Measurements from ENCODE around the gene NPY4R. TPM values are rescaled to one million over a fixed set of nuclear protein-coding genes. Genes with fewer than 3 reads are reported as not detected.
"Not testable (repeated sequence)": the region's sequence is repeated elsewhere in the genome, so short reads cannot be mapped to it uniquely, and the experiment has no call there.

NPY4R gene
- total RNA-seq, 2 experiments from 2014 or later: not detected

GRCh38 chr10:46474746-46475320 is 9.1 kb upstream of the NPY4R start:
- H3K4me3 Mint-ChIP-seq; DNase-seq; H3K27me3 Mint-ChIP-seq; POLR2A ChIA-PET; H3K4me1 Mint-ChIP-seq; H3K36me3 Mint-ChIP-seq (ENCODE audit: low read depth); H3K27ac Mint-ChIP-seq; CTCF ChIA-PET; H3K9me3 Mint-ChIP-seq: not testable (repeated sequence)

GRCh38 chr10:46473758-46474157 is 8.0 kb upstream of the NPY4R start:
- H3K36me3 Mint-ChIP-seq (ENCODE audit: low read depth); H3K9me3 Mint-ChIP-seq; H3K27me3 Mint-ChIP-seq; POLR2A ChIA-PET; H3K27ac Mint-ChIP-seq; H3K4me3 Mint-ChIP-seq; DNase-seq; H3K4me1 Mint-ChIP-seq; CTCF ChIA-PET: not testable (repeated sequence)

GRCh38 chr10:46470134-46470533 is 4.4 kb upstream of the NPY4R start:
- H3K9me3 Mint-ChIP-seq; DNase-seq; H3K4me1 Mint-ChIP-seq; CTCF ChIA-PET; H3K36me3 Mint-ChIP-seq (ENCODE audit: low read depth); H3K27me3 Mint-ChIP-seq; POLR2A ChIA-PET; H3K4me3 Mint-ChIP-seq; H3K27ac Mint-ChIP-seq: not testable (repeated sequence)

- POLR2A ChIA-PET; H3K27ac Mint-ChIP-seq; H3K4me3 Mint-ChIP-seq; H3K36me3 Mint-ChIP-seq (ENCODE audit: low read depth); H3K9me3 Mint-ChIP-seq; DNase-seq; CTCF ChIA-PET; H3K27me3 Mint-ChIP-seq; H3K4me1 Mint-ChIP-seq: not testable (repeated sequence)
Observed at GRCh38 chr10:46468119-46468809, 2.5 kb upstream of the NPY4R start.

GRCh38 chr10:46463608-46464007 is 2.1 kb downstream of the NPY4R start:
- H3K27ac Mint-ChIP-seq; CTCF ChIA-PET; H3K4me1 Mint-ChIP-seq; POLR2A ChIA-PET; H3K4me3 Mint-ChIP-seq; H3K27me3 Mint-ChIP-seq; H3K36me3 Mint-ChIP-seq (ENCODE audit: low read depth); DNase-seq; H3K9me3 Mint-ChIP-seq: not testable (repeated sequence)

DNA sequence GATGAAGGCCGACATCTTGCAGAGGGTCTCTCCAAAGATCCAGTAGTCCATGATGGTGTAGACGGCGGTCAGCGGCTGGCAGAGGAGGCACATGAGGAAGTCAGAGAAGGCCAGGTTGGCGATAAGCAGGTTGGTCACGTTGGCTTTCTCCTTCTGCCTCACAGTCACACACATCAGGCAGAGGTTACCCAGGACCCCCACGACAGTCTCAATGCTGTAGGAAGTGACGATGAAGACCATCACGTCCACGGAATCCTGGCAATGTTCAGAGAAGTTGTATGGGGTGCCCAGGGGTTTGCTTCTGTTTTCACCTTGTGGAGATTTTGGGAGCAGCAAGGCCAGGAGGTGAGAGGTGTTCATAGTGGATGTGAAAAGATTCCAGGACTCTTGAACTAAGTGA is 3.5 kb downstream of the NPY4R start:
- H3K4me1 Mint-ChIP-seq, CTCF ChIA-PET, POLR2A ChIA-PET: not testable (repeated sequence)

DNA sequence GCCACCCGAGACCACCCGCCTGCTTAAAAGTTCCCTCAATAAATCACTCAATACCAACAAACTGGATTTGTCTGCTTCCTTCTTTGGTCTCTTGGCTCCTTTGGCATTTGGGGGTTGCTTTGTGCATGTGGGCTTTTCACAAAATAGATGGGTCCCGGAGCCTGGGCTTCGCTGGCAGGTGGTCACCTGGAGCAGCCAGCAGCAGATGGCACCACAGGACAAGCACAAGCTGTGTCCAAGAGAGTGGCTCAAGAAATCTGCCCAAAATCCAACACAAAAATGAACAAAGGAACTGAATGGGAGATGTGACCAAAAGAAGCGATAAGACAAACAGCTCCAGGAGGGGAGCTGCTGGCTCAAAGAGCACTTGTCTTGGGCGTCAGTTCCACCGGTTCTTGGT is 6.2 kb downstream of the NPY4R start:
- H3K4me3 Mint-ChIP-seq; DNase-seq; H3K27ac Mint-ChIP-seq; H3K9me3 Mint-ChIP-seq; CTCF ChIA-PET; H3K36me3 Mint-ChIP-seq (ENCODE audit: low read depth); POLR2A ChIA-PET; H3K27me3 Mint-ChIP-seq; H3K4me1 Mint-ChIP-seq: not testable (repeated sequence)

More for the DNA sequence above, 3.5 kb downstream of the NPY4R start:
- DNase-seq; H3K9me3 Mint-ChIP-seq; H3K27ac Mint-ChIP-seq; H3K4me3 Mint-ChIP-seq; H3K36me3 Mint-ChIP-seq (ENCODE audit: low read depth); H3K27me3 Mint-ChIP-seq: not testable (repeated sequence)

DNA sequence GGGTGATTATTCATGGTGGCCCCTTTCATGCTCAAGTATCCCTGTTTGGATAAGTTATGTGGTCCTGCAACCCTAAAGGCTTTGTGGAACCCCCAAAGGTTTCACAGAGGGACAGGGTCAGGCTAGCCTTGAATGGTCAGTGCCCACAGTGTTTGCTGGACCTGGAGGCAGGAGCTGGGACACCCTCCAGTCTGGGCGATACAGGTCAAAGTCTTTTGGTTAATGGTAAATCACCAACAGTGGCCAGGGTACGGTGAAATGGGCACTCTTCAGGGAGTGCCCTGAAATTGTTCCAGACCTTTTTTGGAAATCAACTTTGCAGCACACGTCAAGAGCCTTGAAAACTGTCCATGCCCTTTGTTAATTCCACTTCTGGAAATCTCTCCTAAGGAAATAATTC is 8.7 kb downstream of the NPY4R start:
- H3K27ac Mint-ChIP-seq; POLR2A ChIA-PET; H3K9me3 Mint-ChIP-seq; H3K36me3 Mint-ChIP-seq (ENCODE audit: low read depth); H3K4me3 Mint-ChIP-seq; H3K27me3 Mint-ChIP-seq; H3K4me1 Mint-ChIP-seq; CTCF ChIA-PET; DNase-seq: not testable (repeated sequence)

DNA sequence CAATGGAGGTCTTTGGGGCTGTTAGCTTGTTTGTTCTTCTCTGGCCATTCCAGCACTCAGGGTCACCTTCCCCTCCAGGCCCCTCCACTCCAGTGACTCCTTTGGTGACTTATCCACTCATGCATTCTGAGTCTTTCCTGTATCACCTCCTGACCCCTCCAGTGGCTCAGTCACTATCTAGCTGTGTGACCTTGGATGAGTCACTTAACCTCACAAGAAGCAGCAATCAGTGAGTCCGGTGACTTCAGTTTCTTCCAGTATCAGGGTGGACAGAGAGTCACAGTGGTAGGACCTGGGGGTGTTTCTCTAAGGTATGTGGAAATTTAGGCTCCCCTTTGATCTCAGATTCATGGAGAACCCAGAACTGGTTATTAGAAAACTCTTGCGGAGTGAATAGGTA is 9.8 kb downstream of the NPY4R start:
- H3K4me3 Mint-ChIP-seq; CTCF ChIA-PET; H3K27me3 Mint-ChIP-seq; DNase-seq; H3K9me3 Mint-ChIP-seq; H3K27ac Mint-ChIP-seq; H3K4me1 Mint-ChIP-seq; POLR2A ChIA-PET; H3K36me3 Mint-ChIP-seq (ENCODE audit: low read depth): not testable (repeated sequence)

DNA sequence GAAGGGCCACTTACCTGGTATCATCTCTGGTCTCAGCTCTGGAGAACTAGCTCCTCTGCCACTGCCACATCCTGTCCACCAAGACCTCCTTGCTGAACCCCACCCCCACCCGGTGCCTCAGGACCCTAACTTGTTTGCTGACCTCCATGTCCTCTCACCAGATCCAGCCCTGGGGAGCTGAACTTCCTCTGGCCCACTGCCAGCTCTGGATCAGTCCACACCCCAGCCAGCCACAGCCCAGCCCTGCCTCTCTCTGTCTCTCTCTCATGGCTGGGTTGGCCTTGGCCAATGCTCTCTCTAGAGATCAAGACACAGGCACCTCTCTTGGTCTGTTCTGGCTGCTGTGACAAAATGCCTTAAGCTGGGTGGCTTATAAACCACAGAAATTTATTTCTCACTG is 14.4 kb downstream of the NPY4R start:
- CTCF ChIA-PET; H3K4me3 Mint-ChIP-seq; H3K27me3 Mint-ChIP-seq; DNase-seq; H3K27ac Mint-ChIP-seq; H3K9me3 Mint-ChIP-seq; H3K36me3 Mint-ChIP-seq (ENCODE audit: low read depth); H3K4me1 Mint-ChIP-seq; POLR2A ChIA-PET: not testable (repeated sequence)

GRCh38 chr10:46450829-46451228 is 14.9 kb downstream of the NPY4R start:
- H3K4me3 Mint-ChIP-seq; POLR2A ChIA-PET; H3K9me3 Mint-ChIP-seq; DNase-seq; CTCF ChIA-PET; H3K36me3 Mint-ChIP-seq (ENCODE audit: low read depth); H3K27ac Mint-ChIP-seq; H3K27me3 Mint-ChIP-seq; H3K4me1 Mint-ChIP-seq: not testable (repeated sequence)

GRCh38 chr10:46447439-46447838 is 18.3 kb downstream of the NPY4R start:
- DNase-seq; H3K9me3 Mint-ChIP-seq; H3K4me3 Mint-ChIP-seq; CTCF ChIA-PET; H3K27ac Mint-ChIP-seq; POLR2A ChIA-PET; H3K36me3 Mint-ChIP-seq (ENCODE audit: low read depth); H3K4me1 Mint-ChIP-seq; H3K27me3 Mint-ChIP-seq: not testable (repeated sequence)

DNA sequence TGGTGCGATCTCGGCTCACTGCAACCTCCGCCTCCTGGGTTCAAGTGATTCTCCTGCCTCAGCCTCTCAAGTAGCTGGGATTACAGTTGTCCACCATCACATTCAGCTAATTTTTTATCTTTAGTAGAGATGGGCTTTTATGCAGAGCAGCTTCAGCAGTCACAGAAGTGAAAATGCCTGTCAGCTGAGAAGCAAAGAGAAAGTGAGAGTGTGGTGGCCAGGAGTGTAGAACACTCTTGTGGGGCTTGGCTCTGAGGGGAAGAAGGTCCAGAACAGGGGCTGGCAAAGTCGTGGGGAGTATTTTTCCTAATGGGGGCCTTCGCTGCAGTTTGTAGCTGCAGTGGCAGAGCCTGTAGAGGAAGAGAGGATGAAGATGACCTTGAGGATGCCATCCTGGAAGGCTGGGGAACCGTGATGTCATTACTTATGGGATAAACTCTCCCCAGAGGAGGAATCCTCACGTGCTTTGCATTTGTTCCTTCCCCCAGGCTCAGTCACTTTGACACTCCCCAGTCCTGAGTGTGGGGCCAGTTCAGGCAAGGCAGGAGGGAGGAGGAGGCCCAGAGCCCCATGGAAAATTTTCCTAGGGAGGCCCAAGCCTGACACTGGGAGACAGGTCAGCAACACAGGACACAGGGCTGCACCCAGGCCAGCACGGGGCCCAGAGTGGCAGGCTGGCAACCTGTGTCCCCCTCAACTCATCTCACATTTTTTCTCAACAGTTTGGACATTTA is 20.2 kb downstream of the NPY4R start:
- H3K27ac Mint-ChIP-seq; POLR2A ChIA-PET; H3K4me3 Mint-ChIP-seq; CTCF ChIA-PET; H3K36me3 Mint-ChIP-seq (ENCODE audit: low read depth); H3K27me3 Mint-ChIP-seq; H3K9me3 Mint-ChIP-seq; H3K4me1 Mint-ChIP-seq; DNase-seq: not testable (repeated sequence)

DNA sequence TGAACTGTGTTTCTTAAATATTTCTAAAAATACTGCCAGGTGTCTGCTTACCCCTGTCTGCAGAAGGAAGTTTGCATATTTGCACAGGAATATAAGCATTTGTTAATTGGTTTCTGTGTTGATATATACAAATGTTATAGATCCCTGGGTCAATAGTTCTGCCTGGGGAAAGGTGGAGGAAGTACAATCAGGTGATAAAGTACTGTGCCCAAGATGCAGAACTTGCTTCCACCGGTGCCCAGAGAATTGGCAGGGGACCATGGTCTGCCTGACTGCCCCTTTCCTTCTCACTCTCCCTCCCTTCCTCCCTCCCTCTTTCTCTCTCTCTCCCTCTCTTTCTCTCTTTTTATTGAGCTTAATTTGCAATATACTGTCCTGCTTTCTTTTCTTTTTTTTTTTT is 22.3 kb downstream of the NPY4R start:
- DNase-seq; H3K4me1 Mint-ChIP-seq; H3K9me3 Mint-ChIP-seq; H3K4me3 Mint-ChIP-seq; POLR2A ChIA-PET; CTCF ChIA-PET; H3K27ac Mint-ChIP-seq; H3K36me3 Mint-ChIP-seq (ENCODE audit: low read depth); H3K27me3 Mint-ChIP-seq: not testable (repeated sequence)

All from activated CD4-positive, alpha-beta memory T cell treated with anti-CD3 and anti-CD28 coated beads, Interleukin-2, amount 10 ng/mL, durations not matched to agents 7 days and 5 days (primary cell).